ENCODE data around the gene STKLD1.
"Not testable (repeated sequence)": the region's sequence is repeated elsewhere in the genome, so short reads cannot be mapped to it uniquely, and the experiment has no call there.

STKLD1 gene

DNA sequence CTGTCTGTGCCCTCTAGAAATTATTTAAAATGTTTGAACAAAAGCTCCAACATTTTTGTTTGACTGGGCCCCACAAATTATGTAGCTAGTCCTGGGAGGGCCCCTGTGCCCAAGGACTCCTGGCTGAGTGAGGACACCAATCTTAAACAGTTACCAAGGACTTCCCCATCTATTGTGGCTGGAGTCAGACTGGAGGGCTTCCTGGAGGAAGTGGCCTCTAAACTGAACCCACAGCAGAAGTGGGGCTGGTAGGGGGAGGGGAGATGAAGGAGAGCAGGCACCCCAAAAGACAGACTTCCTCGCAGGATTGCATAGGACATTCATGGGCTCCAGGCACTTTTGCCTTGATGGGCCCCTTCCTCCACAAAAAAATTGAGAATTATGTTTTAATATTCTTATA lies 54.1 kb downstream of the STKLD1 start:
- Mint-ChIP-seq H3K4me3 (no peak overlapping the region), H3K27ac (no peak overlapping the region)

DNA sequence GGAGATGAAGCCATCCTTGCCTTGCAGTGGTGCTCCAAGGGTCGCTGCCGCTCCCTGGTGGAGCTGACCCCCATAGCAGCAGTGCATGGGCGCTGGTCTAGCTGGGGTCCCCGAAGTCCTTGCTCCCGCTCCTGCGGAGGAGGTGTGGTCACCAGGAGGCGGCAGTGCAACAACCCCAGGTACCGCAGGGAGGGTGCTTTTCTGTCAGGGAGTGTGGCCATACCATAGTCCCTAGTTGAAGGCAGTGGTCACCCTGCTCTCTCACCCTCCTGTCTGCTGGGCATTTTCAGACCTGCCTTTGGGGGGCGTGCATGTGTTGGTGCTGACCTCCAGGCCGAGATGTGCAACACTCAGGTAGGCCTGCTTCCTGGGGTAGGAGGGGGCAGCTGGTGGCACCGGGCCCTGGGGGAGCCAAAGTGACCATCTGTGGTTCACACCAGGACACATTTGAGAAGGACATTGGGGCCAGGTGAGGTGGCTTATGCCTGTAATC lies 57.2 kb downstream of the STKLD1 start:
- DNase-seq (ENCODE audit: low spot score): no peak
- Mint-ChIP-seq H3K36me3 (ENCODE audit: low read depth) (no peaks in the 10 kb centered on the region), H3K4me1 (ENCODE audit: low read depth) (no peaks in the 10 kb centered on the region), H3K27me3 (ENCODE audit: low read depth) (peaks cover 11% of the 10 kb centered on the region), H3K27ac (no peak overlapping the region), H3K9me3 (no peaks in the 10 kb centered on the region), H3K4me3 (no peak overlapping the region)

More for the DNA sequence above, 54.1 kb downstream of the STKLD1 start:
- DNase-seq (ENCODE audit: low spot score): no peak
- H3K27me3 Mint-ChIP-seq (ENCODE audit: low read depth): peaks cover 25% of the 10 kb centered on the region
- H3K9me3 Mint-ChIP-seq: no peaks in the 10 kb centered on the region
- no peaks in the 10 kb centered on the region for H3K36me3 Mint-ChIP-seq (ENCODE audit: low read depth)
- no peaks in the 10 kb centered on the region for H3K4me1 Mint-ChIP-seq (ENCODE audit: low read depth)

DNA sequence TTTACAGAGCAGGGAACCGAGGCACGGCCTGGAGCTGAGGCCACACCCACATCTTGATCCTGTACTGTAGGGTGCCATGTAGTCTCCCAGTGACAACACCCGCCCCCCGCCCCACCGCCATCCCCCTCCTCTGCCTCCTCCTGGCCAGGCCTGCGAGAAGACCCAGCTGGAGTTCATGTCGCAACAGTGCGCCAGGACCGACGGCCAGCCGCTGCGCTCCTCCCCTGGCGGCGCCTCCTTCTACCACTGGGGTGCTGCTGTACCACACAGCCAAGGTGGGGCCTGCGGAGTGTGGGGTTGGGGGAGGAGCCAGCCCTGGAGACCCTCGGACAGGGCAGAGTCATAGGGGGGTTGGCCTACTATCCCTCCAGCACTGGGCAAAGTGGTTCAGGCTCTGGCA lies 60.5 kb downstream of the STKLD1 start:
- Mint-ChIP-seq H3K9me3 (no peaks in the 10 kb centered on the region), H3K27me3 (ENCODE audit: low read depth) (no peaks in the 10 kb centered on the region), H3K4me1 (ENCODE audit: low read depth) (no peaks in the 10 kb centered on the region), H3K27ac (no peak overlapping the region), H3K36me3 (ENCODE audit: low read depth) (no peaks in the 10 kb centered on the region), H3K4me3 (no peak overlapping the region)
- DNase-seq (ENCODE audit: low spot score): no peak

DNA sequence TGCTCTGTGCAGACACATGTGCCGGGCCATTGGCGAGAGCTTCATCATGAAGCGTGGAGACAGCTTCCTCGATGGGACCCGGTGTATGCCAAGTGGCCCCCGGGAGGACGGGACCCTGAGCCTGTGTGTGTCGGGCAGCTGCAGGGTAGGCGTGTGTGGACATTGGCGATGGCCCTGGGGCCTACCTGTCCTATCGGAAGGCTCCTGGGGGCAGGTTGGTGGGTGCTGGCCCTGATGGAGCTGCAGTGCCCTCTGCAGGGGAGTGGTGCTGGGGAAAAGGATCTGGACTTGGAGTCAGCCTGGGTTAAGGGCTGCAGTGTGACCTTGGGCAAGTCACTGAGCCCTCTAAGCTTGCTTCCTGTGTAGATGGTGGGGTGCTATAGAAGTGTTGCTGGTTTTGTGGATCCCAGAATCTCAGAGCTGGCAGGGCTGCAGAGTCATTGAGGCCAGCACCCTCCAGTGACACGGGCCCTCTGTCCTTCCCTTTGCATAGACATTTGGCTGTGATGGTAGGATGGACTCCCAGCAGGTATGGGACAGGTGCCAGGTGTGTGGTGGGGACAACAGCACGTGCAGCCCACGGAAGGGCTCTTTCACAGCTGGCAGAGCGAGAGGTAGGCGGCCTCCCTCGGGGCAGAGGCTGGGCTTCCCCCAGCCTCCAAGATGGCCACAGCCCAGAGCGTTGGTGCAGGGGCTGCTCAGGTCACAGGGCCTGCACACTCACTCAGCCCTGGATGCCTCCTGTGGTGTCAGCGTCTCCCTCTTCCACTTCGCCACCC lies 61.8 kb downstream of the STKLD1 start:
- Mint-ChIP-seq H3K27ac (no peak overlapping the region), H3K36me3 (ENCODE audit: low read depth) (no peaks in the 10 kb centered on the region), H3K4me3 (no peak overlapping the region), H3K4me1 (ENCODE audit: low read depth) (no peaks in the 10 kb centered on the region), H3K9me3 (no peaks in the 10 kb centered on the region), H3K27me3 (ENCODE audit: low read depth) (no peaks in the 10 kb centered on the region)
- no peak for DNase-seq (ENCODE audit: low spot score)

DNA sequence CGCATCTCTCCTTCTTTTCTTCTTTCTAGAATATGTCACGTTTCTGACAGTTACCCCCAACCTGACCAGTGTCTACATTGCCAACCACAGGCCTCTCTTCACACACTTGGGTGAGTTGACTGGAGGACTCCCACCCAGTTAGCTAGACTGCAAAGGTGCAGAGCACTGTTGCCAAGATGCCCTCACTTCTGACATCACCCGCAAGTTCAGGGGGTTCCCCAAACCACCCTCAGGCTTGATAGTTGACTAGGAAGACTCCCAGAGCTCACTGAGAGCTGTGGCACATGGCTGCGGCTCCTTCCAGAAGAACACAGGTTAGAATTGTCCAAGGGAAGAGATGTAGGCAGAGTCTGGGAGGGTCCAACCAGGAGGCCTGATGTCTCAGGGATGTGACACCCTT lies 63.2 kb downstream of the STKLD1 start:
- DNase-seq (ENCODE audit: low spot score): no peak
- Mint-ChIP-seq H3K27me3 (ENCODE audit: low read depth) (no peaks in the 10 kb centered on the region), H3K9me3 (no peaks in the 10 kb centered on the region), H3K4me3 (no peak overlapping the region), H3K36me3 (ENCODE audit: low read depth) (no peaks in the 10 kb centered on the region), H3K4me1 (ENCODE audit: low read depth) (no peaks in the 10 kb centered on the region), H3K27ac (no peak overlapping the region)

DNA sequence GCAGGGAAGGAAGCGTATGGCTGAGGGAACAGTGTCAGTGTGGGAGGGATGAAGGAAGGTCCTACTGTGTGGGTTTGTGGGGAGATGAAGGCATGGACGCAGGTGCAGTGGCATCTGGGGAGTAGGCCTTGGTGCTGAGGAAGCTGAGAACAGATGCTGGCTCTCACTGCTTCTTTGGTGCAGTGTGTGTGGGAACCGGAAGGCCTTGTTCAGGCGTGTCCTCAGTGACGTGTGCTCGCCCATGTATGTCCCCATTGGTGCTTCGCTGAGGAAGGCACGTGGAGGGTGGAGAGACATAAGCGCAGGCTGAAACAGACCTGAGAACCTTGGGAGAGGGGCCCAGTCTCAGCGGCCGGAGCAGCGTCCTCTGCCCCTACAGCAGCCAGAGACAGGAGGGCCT lies 64.7 kb downstream of the STKLD1 start:
- no peak overlapping the region for H3K27ac Mint-ChIP-seq
- no peak for DNase-seq (ENCODE audit: low spot score)
- no peaks in the 10 kb centered on the region for H3K27me3 Mint-ChIP-seq (ENCODE audit: low read depth)
- H3K36me3 Mint-ChIP-seq (ENCODE audit: low read depth): no peaks in the 10 kb centered on the region
- H3K9me3 Mint-ChIP-seq: no peaks in the 10 kb centered on the region
- H3K4me1 Mint-ChIP-seq (ENCODE audit: low read depth): no peaks in the 10 kb centered on the region
- no peak overlapping the region for H3K4me3 Mint-ChIP-seq

DNA sequence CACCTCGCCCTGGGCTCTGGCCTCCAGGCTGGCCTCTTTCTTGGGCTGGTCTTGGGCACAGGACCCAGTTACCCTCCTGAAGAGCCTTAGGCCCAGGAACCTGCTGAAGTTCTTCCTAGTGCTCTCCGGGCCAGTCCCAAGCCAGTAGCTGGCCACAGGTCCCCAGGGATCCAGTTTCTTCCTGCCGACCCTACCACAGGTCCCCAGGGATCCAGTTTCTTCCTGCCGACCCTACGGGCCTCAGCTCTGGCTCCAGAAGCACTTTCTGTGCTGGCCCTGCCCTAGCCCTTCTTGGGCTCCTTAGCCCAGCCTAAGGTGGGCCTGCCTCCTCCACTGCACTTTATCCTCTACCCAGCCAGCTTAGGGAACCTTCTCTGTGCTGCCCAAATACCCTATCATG lies 65.4 kb downstream of the STKLD1 start:
- Mint-ChIP-seq H3K27me3 (ENCODE audit: low read depth) (no peaks in the 10 kb centered on the region), H3K4me1 (ENCODE audit: low read depth) (no peaks in the 10 kb centered on the region), H3K27ac (no peak overlapping the region), H3K4me3 (no peak overlapping the region), H3K36me3 (ENCODE audit: low read depth) (no peaks in the 10 kb centered on the region), H3K9me3 (no peaks in the 10 kb centered on the region)
- no peak for DNase-seq (ENCODE audit: low spot score)

DNA sequence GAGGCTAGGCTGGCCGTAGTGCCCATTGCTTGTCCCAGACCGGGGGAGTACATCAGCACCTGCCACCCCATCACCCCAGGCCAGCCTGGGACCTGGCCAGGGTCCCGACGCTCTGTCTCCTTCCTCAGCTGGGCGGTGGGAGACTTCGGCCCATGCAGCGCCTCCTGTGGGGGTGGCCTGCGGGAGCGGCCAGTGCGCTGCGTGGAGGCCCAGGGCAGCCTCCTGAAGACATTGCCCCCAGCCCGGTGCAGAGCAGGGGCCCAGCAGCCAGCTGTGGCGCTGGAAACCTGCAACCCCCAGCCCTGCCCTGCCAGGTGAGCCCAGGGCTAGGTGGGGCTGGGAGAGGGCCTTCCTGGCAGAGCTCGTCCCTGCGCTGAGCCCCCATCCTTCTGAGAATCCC lies 67.1 kb downstream of the STKLD1 start:
- DNase-seq (ENCODE audit: low spot score): no peak
- Mint-ChIP-seq H3K27ac (no peak overlapping the region), H3K4me3 (no peak overlapping the region), H3K27me3 (ENCODE audit: low read depth) (no peaks in the 10 kb centered on the region), H3K9me3 (no peaks in the 10 kb centered on the region), H3K36me3 (ENCODE audit: low read depth) (no peaks in the 10 kb centered on the region), H3K4me1 (ENCODE audit: low read depth) (no peaks in the 10 kb centered on the region)

DNA sequence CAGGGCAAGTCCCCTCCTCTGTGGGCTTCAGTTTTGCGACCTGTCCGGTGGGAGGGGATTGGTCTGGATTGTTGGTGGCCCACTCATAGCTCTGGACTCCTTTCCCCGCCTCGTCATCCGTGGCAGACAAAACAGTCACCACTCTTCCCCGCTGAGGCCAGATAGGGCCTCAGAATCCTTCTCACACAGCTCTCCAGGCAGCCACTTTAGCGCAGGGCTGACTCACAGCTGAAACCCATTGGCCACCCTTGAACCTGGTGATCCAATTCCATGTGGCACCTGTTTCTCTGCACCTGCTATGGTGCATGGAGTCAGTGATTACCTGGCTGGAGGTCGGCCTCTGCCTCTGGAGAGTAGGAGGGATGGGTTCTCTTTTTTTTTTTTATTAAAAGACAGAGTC lies 67.8 kb downstream of the STKLD1 start:
- Mint-ChIP-seq H3K27ac (no peak overlapping the region), H3K27me3 (ENCODE audit: low read depth) (no peaks in the 10 kb centered on the region), H3K4me1 (ENCODE audit: low read depth) (no peaks in the 10 kb centered on the region), H3K9me3 (no peaks in the 10 kb centered on the region), H3K4me3 (no peak overlapping the region), H3K36me3 (ENCODE audit: low read depth) (no peaks in the 10 kb centered on the region)
- DNase-seq (ENCODE audit: low spot score): no peak

DNA sequence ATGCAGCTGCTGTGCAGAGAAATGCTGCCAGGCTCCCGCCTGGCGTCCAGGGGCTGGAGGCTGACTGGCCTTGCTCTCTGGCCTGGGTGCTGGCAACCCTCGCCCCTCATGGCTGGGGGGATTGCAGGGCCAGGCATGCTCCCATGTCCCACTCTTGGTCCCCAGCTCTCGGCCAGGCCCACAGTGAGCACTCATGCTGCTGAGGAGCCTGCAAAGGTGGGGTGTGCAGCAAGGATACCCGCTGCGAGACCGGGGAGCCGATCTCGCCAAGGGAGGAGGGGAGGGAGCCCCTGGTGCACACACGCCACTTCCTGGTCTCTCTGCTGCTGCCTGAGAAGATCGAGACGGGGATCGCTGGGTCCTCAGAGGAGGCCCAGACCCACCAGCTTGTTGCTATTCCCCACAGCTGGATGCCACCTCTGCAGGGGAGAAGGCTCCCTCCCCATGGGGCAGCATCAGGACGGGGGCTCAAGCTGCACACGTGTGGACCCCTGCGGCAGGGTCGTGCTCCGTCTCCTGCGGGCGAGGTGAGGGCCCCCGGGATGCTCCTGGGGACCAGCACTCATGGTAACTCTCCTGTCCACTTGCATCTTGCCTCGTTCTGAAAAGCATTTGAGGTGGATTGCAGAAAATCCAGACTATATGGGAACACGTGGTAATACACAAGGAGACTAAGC lies 69.3 kb downstream of the STKLD1 start:
- no peaks in the 10 kb centered on the region for H3K27me3 Mint-ChIP-seq (ENCODE audit: low read depth)
- H3K4me1 Mint-ChIP-seq (ENCODE audit: low read depth): no peaks in the 10 kb centered on the region
- DNase-seq (ENCODE audit: low spot score): no peak
- no peak overlapping the region for H3K4me3 Mint-ChIP-seq
- no peaks in the 10 kb centered on the region for H3K9me3 Mint-ChIP-seq
- H3K27ac Mint-ChIP-seq: no peak overlapping the region
- no peaks in the 10 kb centered on the region for H3K36me3 Mint-ChIP-seq (ENCODE audit: low read depth)

DNA sequence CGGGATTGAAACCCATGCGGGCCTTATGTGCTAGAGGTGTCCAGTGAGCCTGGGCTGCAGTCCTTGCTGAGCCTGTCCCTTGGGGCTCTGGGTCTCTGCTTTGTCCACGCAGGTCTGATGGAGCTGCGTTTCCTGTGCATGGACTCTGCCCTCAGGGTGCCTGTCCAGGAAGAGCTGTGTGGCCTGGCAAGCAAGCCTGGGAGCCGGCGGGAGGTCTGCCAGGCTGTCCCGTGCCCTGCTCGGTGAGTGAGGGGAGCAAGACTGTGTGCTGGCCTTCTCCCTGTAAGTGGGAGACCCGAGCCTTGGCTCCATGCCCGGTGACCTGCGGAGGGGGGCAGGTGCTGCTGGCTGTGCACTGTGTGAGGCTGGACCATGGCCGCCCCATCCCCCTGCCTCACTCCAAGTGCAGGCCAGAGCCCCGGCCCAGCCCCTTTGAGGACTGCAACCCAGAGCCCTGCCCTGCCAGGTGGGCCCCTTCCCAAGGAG lies 72.4 kb downstream of the STKLD1 start:
- no peaks in the 10 kb centered on the region for H3K4me1 Mint-ChIP-seq (ENCODE audit: low read depth)
- no peaks in the 10 kb centered on the region for H3K36me3 Mint-ChIP-seq (ENCODE audit: low read depth)
- no peak for DNase-seq (ENCODE audit: low spot score)
- H3K27ac Mint-ChIP-seq: no peak overlapping the region
- no peak overlapping the region for H3K4me3 Mint-ChIP-seq
- no peaks in the 10 kb centered on the region for H3K9me3 Mint-ChIP-seq
- no peaks in the 10 kb centered on the region for H3K27me3 Mint-ChIP-seq (ENCODE audit: low read depth)

DNA sequence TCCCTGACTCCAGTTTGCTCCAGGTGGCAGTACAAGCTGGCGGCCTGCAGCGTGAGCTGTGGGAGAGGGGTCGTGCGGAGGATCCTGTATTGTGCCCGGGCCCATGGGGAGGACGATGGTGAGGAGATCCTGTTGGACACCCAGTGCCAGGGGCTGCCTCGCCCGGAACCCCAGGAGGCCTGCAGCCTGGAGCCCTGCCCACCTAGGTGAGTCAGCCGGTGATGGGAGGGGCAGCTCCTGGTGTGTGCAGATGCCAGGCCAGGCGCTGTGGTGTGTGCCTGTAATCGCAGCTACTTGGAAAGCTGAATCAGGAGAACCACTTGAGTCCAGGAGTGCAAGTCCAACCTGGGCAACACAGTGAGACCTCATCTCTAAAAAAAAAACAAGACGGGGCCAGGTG lies 73.6 kb downstream of the STKLD1 start:
- Mint-ChIP-seq H3K36me3 (ENCODE audit: low read depth) (no peaks in the 10 kb centered on the region), H3K4me3 (no peak overlapping the region), H3K27ac (no peak overlapping the region), H3K4me1 (ENCODE audit: low read depth) (no peaks in the 10 kb centered on the region), H3K27me3 (ENCODE audit: low read depth) (no peaks in the 10 kb centered on the region), H3K9me3 (no peaks in the 10 kb centered on the region)
- no peak for DNase-seq (ENCODE audit: low spot score)

DNA sequence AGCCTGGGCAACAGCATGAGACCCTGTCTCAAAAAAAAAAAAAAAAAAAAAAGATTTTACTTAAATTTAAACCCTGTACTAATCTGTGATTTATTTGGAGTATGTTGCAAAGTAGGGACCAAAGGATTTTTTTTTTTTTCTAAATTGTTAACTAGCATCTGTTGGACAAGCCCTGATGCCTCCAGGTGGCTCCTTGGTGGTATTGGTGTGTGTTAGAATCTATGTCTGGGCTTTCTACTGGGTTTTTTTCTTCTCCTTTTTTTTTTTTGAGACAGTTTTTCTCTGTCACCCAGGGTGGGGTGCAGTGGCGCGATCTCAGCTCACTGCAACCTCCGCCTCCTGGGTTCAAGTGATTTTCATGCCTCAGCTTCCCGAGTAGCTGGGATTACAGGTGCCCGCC lies 75.7 kb downstream of the STKLD1 start:
- not testable (repeated sequence) for H3K9me3 Mint-ChIP-seq; DNase-seq (ENCODE audit: low spot score); H3K4me1 Mint-ChIP-seq (ENCODE audit: low read depth); H3K27me3 Mint-ChIP-seq (ENCODE audit: low read depth); H3K4me3 Mint-ChIP-seq; H3K36me3 Mint-ChIP-seq (ENCODE audit: low read depth); H3K27ac Mint-ChIP-seq

DNA sequence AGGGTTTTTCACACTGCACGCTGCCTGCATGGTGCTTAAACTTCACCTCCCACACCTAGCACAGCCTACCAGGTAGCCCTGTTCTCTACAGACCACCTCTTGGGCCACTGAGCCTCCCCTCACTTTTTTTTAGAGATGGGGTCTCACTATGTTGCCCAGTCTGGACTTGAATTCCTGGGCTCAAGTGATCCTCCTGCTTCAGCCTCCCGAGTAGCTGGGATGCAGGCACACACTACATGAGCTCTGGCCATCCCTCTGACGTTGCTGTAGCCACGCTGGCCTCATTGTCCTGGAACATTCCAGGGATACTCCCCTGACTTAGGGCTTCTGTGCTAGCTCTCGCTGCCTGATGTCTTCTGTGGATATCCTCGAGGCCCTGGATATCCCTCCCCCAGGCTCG lies 76.4 kb downstream of the STKLD1 start:
- Mint-ChIP-seq H3K36me3 (ENCODE audit: low read depth) (no peaks in the 10 kb centered on the region), H3K4me1 (ENCODE audit: low read depth) (no peaks in the 10 kb centered on the region), H3K4me3 (no peak overlapping the region), H3K27me3 (ENCODE audit: low read depth) (no peaks in the 10 kb centered on the region), H3K9me3 (no peaks in the 10 kb centered on the region), H3K27ac (no peak overlapping the region)
- no peak for DNase-seq (ENCODE audit: low spot score)

Data from T-helper 2 cell treated with Interferon-gamma antibody and Interleukin-4, amounts not matched to agents 5 μg/mL and 100 μg/mL, for 36 hours (primary cell).